ENCODE data around the gene CFAP61. TPM values are rescaled to one million over a fixed set of nuclear protein-coding genes. Genes with fewer than 3 reads are reported as not detected.
"Not testable (repeated sequence)": the region's sequence is repeated elsewhere in the genome, so short reads cannot be mapped to it uniquely, and the experiment has no call there.

Gene CFAP61
- total RNA-seq, 1 donor from 2014 or later = not detected

DNA sequence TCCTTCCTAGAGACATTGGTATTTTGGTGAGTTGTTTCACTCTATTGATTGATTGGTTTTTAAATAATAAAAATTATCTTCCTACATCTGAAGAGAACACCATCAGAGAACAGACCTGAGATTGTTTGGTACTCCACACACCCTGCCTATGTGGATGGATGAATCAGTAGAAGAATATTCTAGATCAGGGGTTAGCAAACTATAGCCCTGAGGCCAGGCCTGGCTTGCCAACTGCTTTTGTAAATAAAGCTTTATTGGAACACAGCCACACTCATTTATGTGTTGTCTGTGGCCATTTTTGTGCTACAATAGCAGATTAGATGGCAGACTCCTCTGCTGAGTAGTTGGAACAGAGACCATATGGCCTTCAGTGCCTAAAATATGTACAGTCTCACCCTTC, 176.0 kb downstream of the CFAP61 start:
- intact Hi-C loops (cut with micrococcal nuclease) = no loop called here

DNA sequence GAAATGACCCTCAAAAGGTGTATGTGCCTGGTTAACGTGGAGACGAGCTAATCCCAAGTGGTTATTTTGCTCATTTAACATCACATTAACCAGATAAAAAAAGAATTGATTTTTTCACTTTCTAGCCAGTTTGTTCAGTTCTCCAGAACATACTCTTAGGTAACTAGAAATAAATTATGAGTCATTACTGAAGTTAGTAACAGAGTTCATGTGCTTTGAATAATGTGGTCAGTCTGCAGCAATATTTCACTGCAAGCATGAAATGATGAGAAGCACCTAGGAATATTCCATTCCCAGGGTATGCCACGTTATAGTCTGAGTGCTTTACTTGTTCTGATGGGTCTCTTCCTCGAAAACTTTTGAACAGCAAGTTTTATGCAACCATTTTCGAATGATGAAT, 177.3 kb downstream of the CFAP61 start:
- intact Hi-C loops (cut with micrococcal nuclease) = no loop called here

DNA sequence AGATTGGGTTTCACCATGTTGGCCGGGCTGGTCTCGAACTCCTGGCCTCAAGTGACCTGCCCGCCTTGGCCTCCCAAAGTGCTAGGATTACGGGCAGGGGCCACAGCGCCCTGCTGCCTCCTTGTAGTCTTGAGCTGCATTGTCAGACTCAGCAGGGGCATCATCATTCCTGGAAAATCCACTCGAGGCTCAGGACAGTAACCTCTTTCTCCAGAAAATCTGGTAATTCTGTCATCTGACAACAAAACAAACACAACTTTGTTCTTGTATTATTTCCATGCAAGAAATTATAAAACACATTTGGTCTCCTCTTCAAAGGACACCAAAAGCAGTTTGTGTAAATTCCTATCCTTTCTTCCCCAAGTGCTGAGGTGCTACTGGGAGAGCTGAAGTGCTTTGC, 178.4 kb downstream of the CFAP61 start:
- intact Hi-C loops (cut with micrococcal nuclease) = loop anchor here (5.0 kb wide), 1 partner anchor 52 kb away; no protein-coding TSS in a partner anchor

DNA sequence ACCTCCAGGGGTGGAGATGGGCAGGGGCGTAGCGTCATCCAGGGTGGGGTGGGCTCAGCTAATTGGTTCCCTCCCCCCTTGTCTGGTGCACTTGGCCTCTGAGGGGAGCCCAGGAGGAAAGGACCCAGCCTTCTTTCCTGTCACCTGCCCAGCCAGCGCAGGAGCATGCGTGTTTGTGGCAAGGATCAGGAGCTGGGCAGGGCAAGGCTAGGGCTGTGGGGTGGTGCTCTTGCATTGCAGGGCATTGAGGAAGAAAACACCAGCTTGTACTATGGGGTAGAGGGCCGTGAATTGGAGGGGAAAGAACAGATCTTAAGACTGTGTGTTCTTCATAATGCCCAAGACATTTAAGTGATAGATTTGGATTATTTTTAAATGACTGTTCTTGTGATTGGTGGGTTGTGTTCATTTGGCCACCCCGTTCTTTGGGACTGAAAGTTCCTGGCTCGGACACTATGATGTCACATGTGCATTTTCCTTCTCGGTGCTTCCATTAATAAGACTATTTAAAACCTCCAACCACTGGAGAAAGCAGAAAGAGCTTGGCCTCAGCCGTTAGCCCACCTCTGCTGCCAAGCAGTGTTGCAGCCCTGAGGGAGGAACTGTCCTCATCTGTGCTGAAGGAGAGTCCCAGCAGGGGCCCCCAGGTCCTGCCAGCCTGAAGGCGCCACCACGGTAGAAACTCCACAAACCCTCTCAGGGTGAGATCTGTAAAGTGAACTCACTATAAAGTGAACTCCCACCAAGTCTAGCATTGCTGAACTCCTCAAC, 179.4 kb downstream of the CFAP61 start:
- intact Hi-C loops (cut with micrococcal nuclease) = loop anchor here (5.0 kb wide), 1 partner anchor 51 kb away; no protein-coding TSS in a partner anchor

DNA sequence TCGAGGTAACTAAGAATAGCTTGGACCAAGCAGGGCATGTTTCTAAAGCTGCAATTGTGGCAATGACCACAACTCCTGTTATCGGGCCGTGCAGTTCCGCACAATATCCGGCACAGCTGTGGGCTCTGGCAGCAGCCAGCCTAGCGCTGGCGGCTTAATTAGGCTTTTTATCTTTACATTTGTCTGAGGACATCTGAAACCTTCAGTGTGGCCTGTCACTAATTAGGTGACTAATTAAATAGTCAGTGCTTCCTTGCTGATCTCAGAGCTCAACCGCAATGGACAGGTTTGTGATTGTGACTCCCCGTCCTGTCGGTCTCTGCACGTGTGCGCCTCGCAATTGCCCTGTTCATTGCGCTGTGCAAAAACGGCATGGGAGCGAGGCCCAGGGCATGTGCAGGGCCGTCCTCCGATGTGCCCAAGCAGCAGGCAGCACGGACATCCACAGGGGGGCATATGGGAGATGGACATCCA, 180.7 kb downstream of the CFAP61 start:
- intact Hi-C loops (cut with micrococcal nuclease) = loop anchor here (5.0 kb wide), 1 partner anchor 49 kb away; no protein-coding TSS in a partner anchor

DNA sequence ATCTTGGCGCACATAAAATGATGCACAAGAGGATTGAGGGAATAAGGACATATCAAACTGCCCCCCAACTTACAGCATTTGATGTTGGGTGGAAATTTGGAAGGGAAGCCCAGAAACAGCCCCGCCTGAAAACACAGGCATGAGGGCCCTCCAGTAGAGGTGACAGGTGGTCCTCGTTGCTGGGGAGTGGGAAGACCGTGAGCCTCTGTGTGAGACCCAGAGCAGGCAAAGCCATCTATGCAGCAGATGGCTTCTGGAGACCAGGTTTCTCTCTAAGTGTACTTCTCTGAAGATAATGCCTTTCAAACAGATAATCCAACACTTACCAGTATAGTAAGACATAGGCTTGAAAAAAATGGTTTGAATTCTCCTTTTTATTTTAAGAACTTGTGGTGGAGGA, 183.3 kb downstream of the CFAP61 start:
- intact Hi-C loops (cut with micrococcal nuclease) = no loop called here

DNA sequence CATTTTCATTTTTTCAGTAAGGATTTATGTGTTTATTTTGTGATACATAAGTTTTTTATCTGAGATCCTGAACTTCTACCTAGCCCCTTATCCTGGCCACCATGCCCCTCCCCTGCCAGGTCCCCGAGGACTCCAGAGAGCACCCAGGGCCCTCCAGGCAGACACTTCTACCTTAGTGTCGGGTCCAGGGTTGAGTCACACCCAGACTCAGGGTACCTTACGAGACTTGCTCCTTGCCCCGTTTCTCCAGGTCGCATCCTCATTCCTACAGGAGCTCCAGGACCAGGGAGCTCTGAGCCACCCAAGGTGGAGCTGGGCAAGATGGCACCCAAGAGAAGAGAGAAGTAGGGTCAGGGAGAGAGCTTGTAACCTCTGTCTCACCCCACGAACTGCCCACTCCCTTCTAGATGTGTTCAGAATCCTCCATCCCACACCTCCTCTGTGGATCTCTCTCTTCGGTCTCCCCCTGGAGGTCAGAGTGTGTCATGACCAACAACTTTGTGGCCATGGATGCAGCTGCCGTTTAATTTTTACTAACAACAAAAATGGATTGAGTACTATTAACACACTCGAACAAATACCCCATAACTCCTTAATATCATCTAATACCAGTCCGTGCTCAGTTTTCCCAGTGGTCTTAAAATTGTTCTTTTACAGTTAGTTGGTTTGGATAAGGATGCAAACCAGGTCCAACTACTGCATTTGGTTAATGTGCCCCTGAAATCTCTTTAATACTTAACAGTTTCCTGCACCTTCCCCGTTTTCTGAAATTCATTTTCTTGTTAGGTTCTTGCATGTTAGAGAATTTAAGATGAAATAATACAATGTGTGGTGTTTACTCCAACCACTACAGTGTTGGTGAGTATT, 185.0 kb downstream of the CFAP61 start:
- intact Hi-C loops (cut with micrococcal nuclease) = loop anchor here (1.0 kb wide), 1 partner anchor 154 kb away; no protein-coding TSS in a partner anchor

DNA sequence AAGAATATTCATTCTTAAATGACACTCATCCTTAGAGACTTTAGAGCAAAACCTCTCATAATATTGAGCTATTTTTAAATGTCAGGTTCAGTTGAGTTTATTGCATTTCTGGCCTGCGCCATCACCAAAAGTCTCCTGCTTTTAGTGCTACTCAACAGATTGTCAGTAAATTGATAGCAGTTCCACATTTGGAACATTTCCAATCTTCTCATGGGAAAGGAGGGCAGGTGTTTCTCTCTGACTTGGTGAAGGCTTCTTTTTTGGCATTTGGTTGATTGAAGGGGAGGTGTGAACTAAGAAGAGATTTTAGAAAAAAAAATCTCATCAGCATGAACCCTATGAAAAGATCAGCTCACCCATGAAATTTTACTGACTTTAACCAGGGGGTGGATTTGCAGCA, 189.6 kb downstream of the CFAP61 start:
- intact Hi-C loops (cut with micrococcal nuclease) = no loop called here

DNA sequence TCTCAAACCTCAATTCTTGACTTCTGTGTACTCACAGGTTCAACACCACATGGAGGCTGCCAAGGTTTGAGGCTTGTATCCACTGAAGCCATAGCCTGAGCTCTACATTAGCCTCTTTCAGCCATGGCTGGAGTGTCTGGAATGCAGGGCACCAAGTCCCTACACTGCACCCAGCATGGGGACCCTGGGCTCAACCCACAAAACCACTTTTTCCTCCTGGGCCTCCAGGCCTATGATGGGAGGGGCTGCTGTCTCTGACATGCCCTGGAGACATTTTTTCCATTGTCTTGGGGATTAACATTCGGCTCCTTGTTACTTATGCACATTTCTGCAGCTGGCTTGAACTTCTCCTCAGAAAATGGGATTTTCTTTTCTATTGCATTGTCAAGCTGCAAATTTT, 192.1 kb downstream of the CFAP61 start:
- intact Hi-C loops (cut with micrococcal nuclease) = not testable (repeated sequence)

DNA sequence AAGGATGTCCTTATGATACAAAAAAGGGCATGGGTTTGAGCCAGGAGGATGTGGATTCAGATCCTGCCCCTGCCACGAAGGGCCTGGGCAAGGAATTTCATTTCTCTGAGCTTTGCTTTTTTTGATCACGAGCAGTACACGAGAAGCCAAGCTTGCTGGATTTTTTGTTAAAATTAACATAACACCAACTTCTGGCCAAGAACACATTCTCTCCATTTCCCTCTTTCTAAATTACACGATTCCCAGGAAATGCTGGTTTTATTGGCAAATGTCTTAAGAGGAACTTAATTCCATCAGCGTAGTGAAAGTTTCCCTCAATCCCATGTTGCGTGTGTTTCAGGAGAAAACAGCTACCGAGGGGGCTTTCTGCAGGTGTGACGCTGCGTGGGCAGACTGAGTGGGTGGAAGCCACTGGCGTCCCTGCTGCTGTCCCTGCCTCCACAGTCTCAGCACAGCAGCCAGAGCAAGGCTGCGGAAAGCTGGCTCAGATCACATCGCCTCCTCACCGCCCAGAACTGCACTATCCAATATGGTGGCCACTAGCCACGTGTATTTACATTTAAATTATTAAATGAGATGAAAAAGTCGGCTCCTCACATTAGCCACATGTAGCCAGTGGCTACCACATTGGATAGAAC, 194.8 kb downstream of the CFAP61 start:
- intact Hi-C loops (cut with micrococcal nuclease) = no loop called here

DNA sequence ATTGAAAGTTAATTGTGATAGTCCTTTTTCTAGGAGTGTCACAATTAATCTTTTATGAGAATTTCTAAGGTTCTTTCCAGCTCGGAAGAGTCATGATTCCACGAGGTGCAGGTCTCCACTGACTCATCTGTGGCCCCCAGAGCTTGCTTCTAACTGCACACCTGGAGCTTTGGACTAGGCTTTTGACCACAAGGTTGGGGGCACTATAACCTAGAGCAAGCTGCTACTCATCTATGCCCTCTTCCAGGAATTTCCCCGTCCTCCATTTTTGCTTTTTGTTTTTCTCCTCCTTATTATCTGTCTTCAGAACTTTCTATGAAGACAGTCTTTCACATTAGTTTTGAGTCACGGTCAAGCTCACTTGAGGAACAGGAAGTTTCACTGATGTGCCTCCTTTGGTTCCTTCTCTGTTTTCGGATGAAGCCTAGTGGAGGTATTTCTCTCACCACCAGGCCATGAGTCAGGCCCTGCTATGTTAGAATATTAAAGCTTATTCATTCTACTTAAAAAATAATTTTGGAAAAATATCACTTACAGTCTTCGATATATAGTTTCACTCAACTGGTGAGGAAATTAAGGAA, 196.4 kb downstream of the CFAP61 start:
- intact Hi-C loops (cut with micrococcal nuclease) = no loop called here

DNA sequence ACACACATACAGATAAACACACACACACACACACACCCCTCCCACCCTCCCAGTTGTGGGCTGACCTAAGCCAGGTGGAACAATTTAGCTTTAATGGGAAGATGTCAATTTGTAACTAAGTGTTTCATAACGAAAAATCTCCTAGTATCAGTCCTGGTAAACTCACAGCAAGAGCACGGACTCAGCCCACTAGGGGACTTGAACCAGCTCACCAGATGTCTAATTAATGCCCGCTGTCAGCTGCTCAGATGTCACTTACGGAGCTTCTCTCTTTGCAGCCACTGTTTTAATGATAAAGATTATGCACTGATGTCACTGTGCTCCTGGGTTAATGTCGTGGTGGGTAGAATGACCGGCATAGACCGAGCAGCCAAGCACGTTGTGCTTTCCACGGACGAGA, 199.0 kb downstream of the CFAP61 start:
- intact Hi-C loops (cut with micrococcal nuclease) = no loop called here

DNA sequence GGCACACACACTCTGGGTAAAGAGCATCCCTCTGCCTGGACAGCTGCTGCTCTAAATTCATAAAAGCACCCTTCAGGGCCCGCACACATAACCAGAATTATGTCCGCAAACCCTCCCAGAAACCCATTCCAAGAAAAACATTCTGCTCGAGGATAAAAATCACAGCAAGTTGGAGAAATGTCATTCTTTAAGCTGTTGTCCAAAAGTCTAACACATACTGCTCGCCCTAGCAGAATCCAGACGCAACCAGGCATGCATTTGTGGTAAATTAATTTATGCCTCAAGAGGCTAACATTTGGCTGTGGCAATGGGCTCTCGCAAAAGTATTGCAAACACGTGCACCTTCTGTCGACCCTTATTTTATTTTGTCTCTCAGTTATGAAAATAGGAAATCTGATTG, 199.5 kb downstream of the CFAP61 start:
- intact Hi-C loops (cut with micrococcal nuclease) = no loop called here

DNA sequence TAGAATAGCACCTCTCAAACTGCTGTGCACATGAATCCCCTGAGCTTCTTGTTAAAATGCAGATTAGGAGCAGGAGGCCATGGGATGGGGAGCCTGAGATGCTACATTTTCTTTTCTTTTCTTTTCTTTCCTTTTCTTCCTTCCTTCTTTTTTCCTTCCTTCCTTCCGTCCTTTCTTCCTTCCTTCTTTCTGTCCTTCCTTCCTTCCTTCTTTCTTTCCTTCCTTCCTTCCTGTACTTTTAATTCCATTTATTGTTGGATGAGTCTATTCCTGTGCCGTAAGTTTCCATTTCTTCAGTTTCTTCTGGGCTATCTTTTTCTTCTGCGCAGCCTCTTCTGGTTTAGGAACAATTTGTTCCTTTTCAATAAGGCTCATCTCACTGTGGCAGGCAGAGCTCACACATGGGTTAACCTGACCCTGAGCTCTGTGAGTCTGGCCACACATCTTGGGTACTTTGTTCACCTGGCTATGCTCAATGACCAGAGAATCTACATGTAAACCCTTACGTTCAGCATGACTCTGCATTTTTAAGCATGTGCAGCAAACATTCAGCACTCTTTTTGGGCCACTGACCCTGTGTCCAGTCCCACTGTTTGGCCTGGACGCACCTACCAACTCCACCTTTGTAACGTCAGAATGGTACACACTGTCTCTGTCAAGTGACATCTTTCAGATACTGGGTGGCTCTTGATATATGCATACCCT, 200.9 kb downstream of the CFAP61 start:
- intact Hi-C loops (cut with micrococcal nuclease) = no loop called here

DNA sequence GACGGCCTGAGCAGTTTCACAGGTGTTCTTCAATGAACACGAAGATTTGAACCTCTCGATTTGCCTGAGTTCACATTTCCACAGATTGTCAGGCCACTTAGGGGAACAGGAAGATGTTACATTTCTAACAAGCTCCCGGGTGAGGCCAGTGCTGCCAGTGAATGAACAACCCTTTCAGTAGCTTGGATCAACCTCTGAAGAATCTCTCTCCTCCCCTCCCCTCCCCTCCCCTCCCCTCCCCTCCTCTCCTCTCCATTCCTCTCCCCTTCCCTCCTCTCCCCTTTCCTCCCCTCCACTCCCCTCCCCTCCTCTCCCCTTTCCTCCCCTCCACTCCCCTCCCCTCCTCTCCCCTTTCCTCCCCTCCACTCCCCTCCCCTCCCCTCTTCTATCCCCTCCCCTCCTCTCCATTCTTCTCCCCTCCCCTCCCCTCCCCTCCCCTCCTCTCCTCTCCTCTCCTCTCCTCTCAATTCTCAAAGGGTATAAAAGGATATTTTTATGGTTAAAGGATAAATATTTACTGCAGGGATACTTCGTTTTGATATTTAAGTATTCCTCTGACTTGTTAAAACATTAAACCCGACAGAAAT, 201.5 kb downstream of the CFAP61 start:
- intact Hi-C loops (cut with micrococcal nuclease) = no loop called here

DNA sequence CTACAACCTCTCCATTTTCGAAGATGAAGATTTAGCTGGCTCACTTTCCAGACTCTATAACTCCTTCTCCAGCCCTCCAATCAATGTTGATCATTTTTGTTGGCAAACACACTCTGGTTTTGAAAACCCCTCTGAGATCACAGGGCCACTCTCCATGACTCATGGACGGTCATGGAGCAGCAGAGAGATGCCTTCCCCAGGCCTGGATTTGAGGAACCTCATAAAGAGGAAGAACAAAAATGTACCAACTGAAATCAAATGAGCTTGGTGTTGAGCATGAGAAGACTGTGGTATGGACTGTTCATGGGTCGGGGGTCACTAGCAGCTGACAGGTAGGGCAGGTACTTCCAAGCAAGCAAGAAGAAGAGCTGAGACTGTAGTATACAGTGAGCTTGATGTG, 202.8 kb downstream of the CFAP61 start:
- intact Hi-C loops (cut with micrococcal nuclease) = no loop called here

DNA sequence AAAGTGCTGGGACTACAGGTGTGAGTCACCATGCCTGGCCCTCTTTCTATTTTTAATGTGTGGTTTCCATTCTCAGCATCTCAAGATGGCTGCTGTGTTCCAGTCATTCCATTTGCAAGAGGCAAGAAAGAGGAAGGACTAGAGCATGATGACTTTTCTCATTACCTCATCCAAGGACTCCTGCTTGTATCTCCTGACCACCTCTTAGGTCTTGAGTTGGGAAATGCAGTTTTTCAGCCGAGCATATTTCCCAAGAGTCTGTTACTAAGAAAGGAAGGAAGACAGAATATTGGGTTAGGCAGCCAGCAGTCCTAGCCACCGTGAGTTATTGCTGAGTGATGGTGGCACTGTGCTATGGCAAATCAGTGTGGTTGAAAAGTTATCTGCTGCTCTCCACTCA, 207.2 kb downstream of the CFAP61 start:
- intact Hi-C loops (cut with micrococcal nuclease) = no loop called here

DNA sequence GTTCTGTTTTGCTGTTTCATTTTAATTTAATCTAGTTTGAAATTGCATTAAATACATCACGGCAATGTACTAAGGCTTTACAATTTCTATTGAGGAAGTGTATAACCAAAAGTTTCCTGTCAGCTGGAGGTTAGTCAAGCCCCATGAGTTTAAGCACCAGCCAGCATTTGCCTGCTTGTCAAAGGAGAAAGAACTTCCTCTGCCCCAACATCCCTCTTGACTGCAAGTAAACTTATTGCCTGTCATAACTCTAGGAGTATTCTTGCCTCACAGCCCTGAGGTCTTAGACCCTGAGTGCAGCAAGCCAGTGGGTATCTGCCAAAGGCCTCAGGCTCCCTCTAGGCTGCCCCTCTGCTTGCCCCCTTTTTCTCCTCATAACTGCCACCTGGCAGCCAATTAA, 208.8 kb downstream of the CFAP61 start:
- intact Hi-C loops (cut with micrococcal nuclease) = no loop called here

DNA sequence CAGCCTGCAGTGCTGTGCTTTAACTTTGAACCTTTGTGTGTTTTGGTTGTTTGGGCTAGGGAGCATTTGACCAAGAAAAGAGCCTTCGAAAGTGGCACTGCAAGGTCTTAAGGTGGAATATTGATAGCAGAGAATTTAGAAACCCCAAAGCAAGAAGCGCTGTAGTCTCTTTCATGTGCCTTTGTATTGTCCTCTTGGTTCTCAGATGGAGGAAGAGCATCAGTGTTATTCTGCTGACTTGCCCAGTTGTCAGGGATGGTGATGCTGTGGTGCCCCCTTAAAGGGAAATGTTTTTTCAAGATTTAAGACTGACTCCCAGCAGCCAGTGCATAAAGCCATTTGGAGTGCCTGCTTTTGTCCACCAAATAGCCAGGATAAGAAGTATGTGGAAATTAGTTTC, 212.9 kb downstream of the CFAP61 start:
- intact Hi-C loops (cut with micrococcal nuclease) = no loop called here

DNA sequence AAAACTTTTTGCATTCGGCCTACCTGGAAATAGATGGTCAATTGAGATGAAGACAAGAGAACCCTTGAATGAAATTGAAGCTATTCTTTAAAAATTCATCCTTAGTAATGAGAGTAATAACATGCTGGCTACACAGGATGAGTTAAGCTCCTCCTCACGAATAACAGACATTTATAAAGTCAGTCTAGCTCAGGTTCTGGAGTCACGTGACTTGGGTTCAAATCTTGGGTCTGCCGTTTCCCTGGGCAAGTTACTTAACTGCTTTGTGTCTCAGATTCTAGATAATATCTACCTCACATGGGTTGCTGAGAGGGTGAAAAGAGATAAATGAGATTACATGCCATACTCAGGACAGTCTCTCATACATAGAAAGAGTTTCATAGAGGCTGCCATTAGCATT, 214.2 kb downstream of the CFAP61 start:
- intact Hi-C loops (cut with micrococcal nuclease) = no loop called here

Data from T-helper 2 cell treated with Interferon-gamma antibody and Interleukin-4, amounts not matched to agents 100 ng/mL and 5 ng/mL, for 36 hours (primary cell).